Measurements from ENCODE around the gene INTS7. TPM values are rescaled to one million over a fixed set of nuclear protein-coding genes. Genes with fewer than 3 reads are reported as not detected.

The INTS7 gene
- total and polyA plus RNA-seq, 2 experiments from 2014 or later, result 10.9 to 34.0 TPM

- no peak for TF ChIP-seq ZNF462 (CRISPR knock-in tag; IDR thresholded peaks at IDR 0.05)
- TF ChIP-seq STAT1 (IDR thresholded peaks at IDR 0.05; ENCODE audit: unreplicated experiment), result no peak
- TF ChIP-seq EZH2phosphoT487 (IDR thresholded peaks at IDR 0.05; ENCODE audit: unreplicated experiment), result no peak
- no peak for TF ChIP-seq EZH2 (IDR thresholded peaks at IDR 0.05; ENCODE audit: low read depth, unreplicated experiment)
- no peak for TF ChIP-seq ZNF114 (CRISPR knock-in tag; IDR thresholded peaks at IDR 0.05)
- no peak for TF ChIP-seq CTCF (conservative IDR thresholded peaks at IDR 0.05; ENCODE audit: low read depth in 2 of 2)
- no peak for TF ChIP-seq ETS1 (IDR thresholded peaks at IDR 0.05)
- no peak for TF ChIP-seq CREB1 (CRISPR knock-in tag; IDR thresholded peaks at IDR 0.05; ENCODE audit: low read depth)
- TF ChIP-seq POLR2AphosphoS5 (IDR thresholded peaks at IDR 0.05; ENCODE audit: low read depth), result no peak
- no peak for TF ChIP-seq NANOG (IDR thresholded peaks at IDR 0.05; ENCODE audit: borderline replicate concordance)
- TF ChIP-seq ZNF331 (CRISPR knock-in tag; IDR thresholded peaks at IDR 0.05; ENCODE audit: low read depth), result no peak
- TF ChIP-seq JUNB (IDR thresholded peaks at IDR 0.05; ENCODE audit: unreplicated experiment), result no peak
These were observed 2.5 kb upstream of the INTS7 start (continued) for GRCh38 chr1:212037900-212038299.

Measured in GM23338 (cell line).